ENCODE data around the gene ZNF488. TPM values are rescaled to one million over a fixed set of nuclear protein-coding genes. Genes with fewer than 3 reads are reported as not detected.

Gene ZNF488
- total RNA-seq, 4 donors from 2014 or later: 0.24 to 0.56 (median 0.40) TPM; not detected in 1

GRCh38 chr10:47359626-47360418, 24.3 kb downstream of the ZNF488 start:
- WGBS, 2 donors: 77 to 86% methylated on average over 4 of the region's 4 CpGs
- no peak for TF ChIP-seq CTCF (IDR thresholded peaks at IDR 0.05)
- TF ChIP-seq POLR2A (IDR thresholded peaks at IDR 0.05): no peak
- H3K4me1 ChIP-seq: no peaks in the 10 kb centered on the region
- no peaks in the 10 kb centered on the region for H3K27me3 ChIP-seq
- H3K9me3 ChIP-seq: no peaks in the 10 kb centered on the region
- no peak overlapping the region for H3K27ac ChIP-seq
- DNase-seq: no peak
- H3K4me3 ChIP-seq (replicated peaks in 1 of 3): no peak overlapping the region
- intact Hi-C loops (cut with DNase I): no loop called here
- H3K36me3 ChIP-seq: no peaks in the 10 kb centered on the region

- no peak for TF ChIP-seq CTCF (IDR thresholded peaks at IDR 0.05)
- no peak for TF ChIP-seq POLR2A (IDR thresholded peaks at IDR 0.05)
- intact Hi-C loops (cut with DNase I): no loop called here
- whole genome bisulfite sequencing, 2 donors: 90 to 97% methylated on average over 2 of the region's 2 CpGs
Observed at GRCh38 chr10:47359101-47359500, 25.0 kb downstream of the ZNF488 start.

GRCh38 chr10:47358457-47358856, 25.6 kb downstream of the ZNF488 start:
- Histone ChIP-seq H3K36me3 (no peaks in the 10 kb centered on the region), H3K27me3 (no peaks in the 10 kb centered on the region), H3K4me3 (replicated peaks in 1 of 3) (no peak overlapping the region), H3K9me3 (no peaks in the 10 kb centered on the region), H3K27ac (no peak overlapping the region), H3K4me1 (no peaks in the 10 kb centered on the region)
- WGBS, 2 donors: 94 to 98% methylated on average over 2 to 3 of the region's 3 CpGs
- DNase-seq: no peak
- intact Hi-C loops (cut with DNase I): no loop called here
- TF ChIP-seq POLR2A (IDR thresholded peaks at IDR 0.05): no peak
- no peak for TF ChIP-seq CTCF (IDR thresholded peaks at IDR 0.05)

More at GRCh38 chr10:47359101-47359500, 25.0 kb downstream of the ZNF488 start:
- Histone ChIP-seq H3K4me3 (replicated peaks in 1 of 3) (no peak overlapping the region), H3K27ac (no peak overlapping the region), H3K9me3 (no peaks in the 10 kb centered on the region), H3K36me3 (no peaks in the 10 kb centered on the region), H3K4me1 (no peaks in the 10 kb centered on the region), H3K27me3 (no peaks in the 10 kb centered on the region)
- DNase-seq: no peak

- no peaks in the 10 kb centered on the region for H3K36me3 ChIP-seq
- H3K27ac ChIP-seq: no peak overlapping the region
- no peak overlapping the region for H3K4me3 ChIP-seq (replicated peaks in 1 of 3)
- no peaks in the 10 kb centered on the region for H3K9me3 ChIP-seq
- H3K4me1 ChIP-seq: no peaks in the 10 kb centered on the region
- intact Hi-C loops (cut with DNase I): no loop called here
- no peak for DNase-seq
- no peak for TF ChIP-seq POLR2A (IDR thresholded peaks at IDR 0.05)
- no peak for TF ChIP-seq CTCF (IDR thresholded peaks at IDR 0.05)
- H3K27me3 ChIP-seq: no peaks in the 10 kb centered on the region
- WGBS, 2 donors: 91 to 97% methylated on average over 3 of the region's 3 CpGs
Observed at GRCh38 chr10:47357911-47358310, 26.2 kb downstream of the ZNF488 start.

- no peaks in the 10 kb centered on the region for H3K27me3 ChIP-seq
- no peak for DNase-seq
- 88 to 93% methylated on average over 2 to 8 of the region's 12 CpGs for WGBS, 2 donors
- intact Hi-C loops (cut with DNase I): no loop called here
- TF ChIP-seq CTCF (IDR thresholded peaks at IDR 0.05) (no peak), POLR2A (IDR thresholded peaks at IDR 0.05) (no peak)
- H3K4me3 ChIP-seq (replicated peaks in 1 of 3): no peak overlapping the region
- H3K4me1 ChIP-seq: no peaks in the 10 kb centered on the region
- no peaks in the 10 kb centered on the region for H3K9me3 ChIP-seq
- no peaks in the 10 kb centered on the region for H3K36me3 ChIP-seq
- H3K27ac ChIP-seq: no peak overlapping the region
Observed at GRCh38 chr10:47357131-47357582, 26.9 kb downstream of the ZNF488 start.
